AG04450 (cell line): Measurements from ENCODE around the gene TRIM37. TPM values are rescaled to one million over a fixed set of nuclear protein-coding genes. Genes with fewer than 3 reads are reported as not detected.
"Not testable (repeated sequence)": the region's sequence is repeated elsewhere in the genome, so short reads cannot be mapped to it uniquely, and the experiment has no call there.

ENCODE experiments used
- CTCF ChIA-PET: fragments of 300-600, 350-600 bp; formaldehyde crosslinking; extraction: SDS; loops from one replicate; lab custom pipeline; 2022; ENCODE audit warnings: antibody characterized with exemption, inconsistent platforms; lab: Charles Lee
- POLR2A ChIA-PET: fragments of 350-600 bp; formaldehyde crosslinking; extraction: SDS; loops from one replicate; lab custom pipeline; 2021; ENCODE audit warnings: antibody characterized with exemption, inconsistent platforms; lab: Yijun Ruan, JAX
- DNase-seq: peaks from one replicate; pipeline ENCODE4 v3.0.0-alpha.2; 2011; ENCODE audit warnings: low read depth, low spot score
- H3K27ac ChIP-seq: one replicate; pipeline ENCODE4 v1.5.1; 2012; ENCODE audit warnings: low read depth, low read length, control low read depth
- H3K27me3 ChIP-seq: one replicate; pipeline ENCODE4 v1.6.0; 2012; ENCODE audit warnings: low read length; ENCODE audit not compliant: control insufficient read depth, insufficient read depth
- H3K4me3 ChIP-seq: 2 replicates; pipeline ENCODE4 v1.5.1; 2011; ENCODE audit warnings: mild to moderate bottlenecking, low read depth, low read length, control low read depth
- H3K9me3 ChIP-seq: 2 replicates; pipeline ENCODE4 v1.5.1; 2012; ENCODE audit warnings: low read length; ENCODE audit not compliant: control insufficient read depth, insufficient read depth
- CTCF ChIP-seq: IDR thresholded peaks from 2 replicates; pipeline ENCODE4 v1.5.1; 2011; ENCODE audit warnings: low read depth, low read length, control low read depth, inconsistent platforms
- polyA plus RNA-seq: library from polyadenylated mRNA; depleted of rRNA; stranded (reverse); fragments of >200 nt; gene quantifications from 2 replicates; pipeline ENCODE4 v1.2.3, GENCODE V29; 2011

The TRIM37 gene
- polyA plus RNA-seq, 1 experiment, result 34.8 TPM

DNA sequence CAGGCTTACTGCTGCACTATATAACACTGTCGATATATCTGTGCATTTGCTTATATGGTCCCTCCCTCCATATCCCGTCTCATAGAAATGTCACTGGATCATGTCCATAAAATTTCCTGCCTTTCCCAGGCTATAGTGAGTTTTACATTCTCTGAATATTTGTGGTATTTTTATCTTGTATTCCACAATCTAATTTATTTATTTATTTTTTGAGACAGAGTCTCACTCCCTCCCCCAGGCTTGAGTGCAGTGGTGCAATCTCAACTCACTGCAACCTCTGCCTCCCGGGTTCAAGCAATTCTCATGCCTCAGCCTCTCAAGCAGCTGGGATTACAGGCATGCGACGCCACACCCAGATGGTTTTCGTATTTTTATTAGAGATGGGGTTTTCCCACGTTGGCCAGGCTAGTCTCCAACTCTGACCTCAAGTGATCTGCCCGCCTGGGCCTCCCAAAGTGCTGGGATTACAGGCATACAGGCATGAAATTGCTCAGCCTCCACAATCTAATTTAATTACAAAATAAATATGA lies 12.9 kb downstream of the TRIM37 start:
- POLR2A ChIA-PET, result interaction anchor here (2.7 kb wide), 1 partner anchor 13 kb away, joined by 14 read pairs; the partner anchor contains the start of gene TRIM37
- no peak for TF ChIP-seq CTCF
- DNase-seq, result peak; percentile 81
- CTCF ChIA-PET, result no interaction called here
- no peaks in the 10 kb centered on the region for H3K27me3 ChIP-seq
- H3K27ac ChIP-seq, result peak overlapping the region; percentile 86
- H3K9me3 ChIP-seq, result peaks cover 4% of the 10 kb centered on the region; the same call in 1 of the 2 replicates
- H3K4me3 ChIP-seq, result peak overlapping the region; percentile 0; the same call in 1 of the 2 replicates

GRCh38 chr17:59093145-59093701 lies 13.5 kb downstream of the TRIM37 start:
- CTCF ChIA-PET, result interaction anchor here (1.1 kb wide), 2 partner anchors 13 to 461 kb away, joined by 3 read pairs; no protein-coding TSS in a partner anchor
- Histone ChIP-seq H3K27me3 (no peaks in the 10 kb centered on the region), H3K4me3 (peak overlapping the region; percentile 0), H3K9me3 (peaks cover 1% of the 10 kb centered on the region; the same call in 1 of the 2 replicates), H3K27ac (peak overlapping the region; percentile 72)
- TF ChIP-seq CTCF, result no peak
- no peak for DNase-seq
- POLR2A ChIA-PET, result interaction anchor here (0.6 to 2.7 kb wide), 2 partner anchors 13 to 18 kb away, joined by 3 to 14 read pairs; partner anchors contain the start of gene TRIM37

DNA sequence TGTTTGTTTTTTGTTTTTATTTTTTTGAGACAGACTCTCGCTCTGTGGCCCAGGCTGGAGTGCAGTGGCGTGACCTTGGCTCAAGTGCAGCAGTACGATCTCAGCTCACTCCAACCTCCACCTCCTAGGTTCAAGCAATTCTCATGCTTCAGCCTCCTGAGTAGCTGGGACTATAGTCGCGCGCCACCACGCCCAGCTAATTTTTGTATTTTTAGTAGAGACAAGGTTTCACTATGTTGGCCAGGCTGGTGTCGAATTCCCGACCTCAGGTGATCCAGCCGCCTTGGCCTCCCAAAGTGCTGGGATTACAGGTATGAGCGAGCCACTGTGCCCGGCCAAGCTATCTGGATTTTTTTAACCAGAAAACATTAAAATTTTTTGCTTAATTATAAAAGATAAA lies 16.1 kb downstream of the TRIM37 start:
- H3K27me3 ChIP-seq, H3K4me3 ChIP-seq, CTCF ChIA-PET, POLR2A ChIA-PET, H3K27ac ChIP-seq, H3K9me3 ChIP-seq, DNase-seq: not testable (repeated sequence)

DNA sequence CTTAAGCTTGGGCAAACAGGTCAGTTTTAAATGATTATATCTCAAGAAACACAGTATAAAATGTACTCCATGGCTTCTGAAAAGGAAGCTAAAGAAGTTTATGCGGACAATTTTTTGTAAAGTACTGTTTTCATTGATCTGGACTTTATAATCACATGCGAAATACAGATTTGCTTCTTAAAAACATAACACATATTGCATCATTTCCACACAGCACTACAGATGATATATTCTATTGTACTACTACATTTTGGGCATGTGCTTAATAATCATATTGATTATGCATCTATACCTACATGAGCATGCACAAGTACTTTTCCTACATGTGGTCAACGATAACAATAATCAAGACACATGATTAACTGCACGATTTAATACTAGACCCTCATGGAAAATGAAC lies 22.5 kb downstream of the TRIM37 start:
- Histone ChIP-seq H3K27me3 (no peaks in the 10 kb centered on the region), H3K27ac (no peak overlapping the region), H3K9me3 (no peaks in the 10 kb centered on the region), H3K4me3 (no peak overlapping the region)
- no peak for TF ChIP-seq CTCF
- CTCF ChIA-PET, result interaction anchor here (0.6 to 1.0 kb wide), 2 partner anchors 373 to 374 kb away, joined by 3 read pairs; no protein-coding TSS in a partner anchor
- DNase-seq, result no peak
- POLR2A ChIA-PET, result no interaction called here

DNA sequence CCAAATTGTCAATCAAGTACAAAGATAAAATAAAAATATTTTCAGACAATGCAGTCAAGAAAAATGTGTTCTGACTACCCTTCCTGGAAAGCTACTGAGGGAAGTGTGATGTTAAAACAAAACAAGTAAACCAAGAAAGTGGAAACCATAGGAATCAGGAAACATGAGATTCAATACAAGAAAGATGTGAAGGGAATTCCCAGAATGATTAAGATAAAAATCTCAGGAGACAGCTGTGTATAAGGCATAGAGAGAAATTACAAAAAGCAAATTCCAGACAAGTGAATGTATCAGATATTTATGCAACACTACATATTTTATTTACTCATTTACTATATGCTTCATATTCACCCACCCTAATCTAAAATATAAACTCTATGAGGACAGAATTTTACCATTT lies 32.2 kb downstream of the TRIM37 start:
- H3K4me3 ChIP-seq, result no peak overlapping the region
- no peaks in the 10 kb centered on the region for H3K27me3 ChIP-seq
- CTCF ChIA-PET, result interaction anchor here (0.6 kb wide), 1 partner anchor 26 kb away, joined by 5 read pairs; no protein-coding TSS in a partner anchor
- no peak for TF ChIP-seq CTCF
- POLR2A ChIA-PET, result interaction anchor here (0.6 kb wide), 1 partner anchor 18 kb away, joined by 3 read pairs; no protein-coding TSS in a partner anchor
- no peak overlapping the region for H3K27ac ChIP-seq
- DNase-seq, result peak; percentile 4
- no peaks in the 10 kb centered on the region for H3K9me3 ChIP-seq
